ENCODE results near the gene PSMD10.

Gene PSMD10

DNA sequence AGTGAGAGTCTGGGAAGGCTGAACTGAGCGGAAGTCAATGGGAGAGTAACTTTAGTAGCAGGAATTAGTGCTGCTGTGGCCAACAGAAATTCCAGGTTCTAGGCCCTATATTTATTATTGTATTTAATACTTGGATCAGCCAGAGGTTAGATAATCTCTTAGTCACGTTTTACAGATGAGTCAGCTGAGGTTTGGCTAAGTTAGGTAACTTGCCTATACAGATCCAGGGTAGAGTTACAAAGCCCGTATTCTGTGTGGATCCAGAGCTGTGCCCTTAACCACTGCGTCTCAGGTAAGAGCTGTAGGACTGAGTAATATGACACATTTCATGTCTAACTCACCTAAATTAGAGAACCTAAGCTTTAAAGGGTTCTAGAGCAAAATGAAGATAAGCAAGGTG is 20.5 kb downstream of the PSMD10 start:
- no peak for DNase-seq

- no peak for DNase-seq
These were observed 23.2 kb downstream of the PSMD10 start for GRCh38 chrX:108068121-108068520.

GRCh38 chrX:108064613-108065012 is 26.7 kb downstream of the PSMD10 start:
- no peak for DNase-seq

DNA sequence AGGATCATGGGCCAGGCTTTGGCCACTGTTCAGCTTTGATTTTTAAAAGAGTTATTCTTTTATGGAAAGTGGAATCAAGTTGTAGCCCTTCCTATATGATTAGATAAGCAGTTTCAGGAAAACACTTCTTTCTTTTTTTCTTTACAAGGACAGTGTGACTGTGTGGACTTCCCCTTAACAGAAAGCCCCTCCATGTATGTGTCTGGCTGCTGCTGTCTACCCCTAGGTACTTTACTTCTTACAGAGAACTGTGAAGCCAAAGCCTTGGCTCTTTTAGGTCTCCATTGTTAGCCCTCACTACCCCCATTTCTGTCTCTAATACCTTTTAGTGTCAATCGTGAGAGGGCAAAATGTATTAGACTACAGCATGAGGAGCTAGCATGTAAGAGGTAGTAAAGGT is 27.3 kb downstream of the PSMD10 start:
- no peak for DNase-seq

- DNase-seq: no peak
These were observed 31.5 kb downstream of the PSMD10 start for GRCh38 chrX:108059801-108060200.

GRCh38 chrX:108055546-108055945 is 35.8 kb downstream of the PSMD10 start:
- DNase-seq: no peak

DNA sequence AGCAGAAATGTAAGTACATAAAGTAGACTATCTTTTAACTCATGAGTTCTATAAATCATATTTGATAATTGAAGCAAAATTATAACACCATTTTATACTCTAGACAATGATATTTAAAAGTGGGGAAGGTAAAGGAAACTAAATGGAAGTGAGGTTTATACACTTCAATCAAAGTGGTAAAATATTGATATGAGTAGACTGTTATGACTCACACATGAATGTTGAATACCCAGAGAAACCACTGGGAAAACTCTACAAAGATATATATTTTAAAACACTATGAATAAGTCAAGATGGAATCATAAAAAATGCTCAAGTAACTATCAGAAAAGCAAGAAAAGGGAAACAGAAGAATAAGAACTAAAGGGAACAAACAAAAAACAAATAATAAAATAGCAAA is 38.1 kb downstream of the PSMD10 start:
- no peak for DNase-seq

DNA sequence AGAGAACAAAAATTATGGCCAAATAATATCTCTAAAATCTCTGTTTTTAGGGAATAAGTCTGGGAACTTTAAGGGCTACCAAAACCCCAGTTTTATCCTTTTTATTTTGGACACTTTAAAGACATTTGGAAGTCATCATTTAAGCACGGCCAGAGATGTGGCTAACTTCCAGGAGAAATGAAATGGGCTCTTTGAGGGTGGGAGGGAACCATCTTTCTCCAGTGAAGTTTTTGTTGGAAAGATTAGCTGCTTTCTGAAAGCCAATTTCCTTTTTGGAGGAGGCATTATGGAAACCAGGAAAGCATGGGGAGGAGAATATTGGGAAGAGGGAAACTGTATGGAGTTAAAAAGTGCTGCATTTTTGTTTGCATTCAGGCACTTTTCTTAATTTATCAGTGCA is 41.7 kb downstream of the PSMD10 start:
- no peak for DNase-seq

- DNase-seq: no peak
These were observed 46.6 kb downstream of the PSMD10 start, which contains the start of gene VSIG1 for GRCh38 chrX:108044554-108045256. TSS of gene VSIG1 (plus strand) at chrX:108045065. CDS start at chrX:108045131, 66 bp downstream.

GRCh38 chrX:108036298-108036973 is 54.9 kb downstream of the PSMD10 start:
- DNase-seq: no peak

DNA sequence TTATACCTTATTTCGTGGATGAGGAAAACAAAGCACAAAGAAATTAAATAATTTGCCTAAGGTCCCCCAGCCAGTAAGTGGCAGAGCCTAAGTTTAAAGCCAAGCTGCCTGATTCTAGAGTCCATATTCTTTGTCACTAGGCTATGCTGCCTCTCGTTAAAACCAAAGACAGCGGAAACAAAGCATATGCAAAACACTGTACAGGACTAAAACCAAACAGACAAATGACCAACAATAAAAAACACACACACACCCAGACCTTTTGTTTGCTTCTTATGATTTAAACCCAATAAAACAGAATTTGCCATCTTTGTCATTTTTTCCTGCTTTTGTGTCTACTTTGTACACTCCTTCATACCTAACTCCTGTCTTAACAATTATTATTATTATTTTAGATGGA is 56.6 kb downstream of the PSMD10 start:
- no peak for DNase-seq
